A673 (cell line): Measurements from ENCODE around the gene VPS50. TPM values are rescaled to one million over a fixed set of nuclear protein-coding genes. Genes with fewer than 3 reads are reported as not detected.

Source experiments
- BruUV-seq: library from RNA; stranded (reverse); fragments of 400-500 nt; replicated peaks from 2 replicates; lab custom pipeline; 2021; lab: Mats Ljungman, UMichigan
- CTCF ChIA-PET: fragments of 300-600 bp; sonication (Branson Sonifier 250); formaldehyde crosslinking; loops from one replicate; lab custom pipeline; 2022; ENCODE audit warnings: antibody characterized with exemption; lab: Charles Lee
- POLR2A ChIA-PET: fragments of 300-600 bp; sonication (Branson Sonifier 250); formaldehyde crosslinking; loops from one replicate; lab custom pipeline; 2022; ENCODE audit warnings: antibody characterized with exemption; ENCODE audit not compliant: low non-redundant PET; lab: Charles Lee
- DNase-seq: peaks from one replicate; pipeline ENCODE4 v3.0.0-alpha.2; 2015; ENCODE audit warnings: low spot score
- H3K27ac ChIP-seq: fragments of 200-600 bp; sonication (generic); 2 replicates; pipeline ENCODE4 v1.5.1; 2016; ENCODE audit warnings: mixed run types, low read depth, mild to moderate bottlenecking, mixed read lengths, antibody characterized with exemption, low read length; ENCODE audit not compliant: poor library complexity, severe bottlenecking
- H3K27me3 ChIP-seq: fragments of 200-600 bp; sonication (generic); replicated peaks from 2 replicates; pipeline ENCODE4 v1.6.1; 2017; ENCODE audit warnings: mixed run types, low read depth, mild to moderate bottlenecking, mixed read lengths, antibody characterized with exemption, low read length; ENCODE audit not compliant: insufficient read depth, poor library complexity
- H3K36me3 ChIP-seq: fragments of 200-600 bp; sonication (generic); 2 replicates; pipeline ENCODE4 v1.6.1; 2016; ENCODE audit warnings: mixed run types, mild to moderate bottlenecking, mixed read lengths, antibody characterized with exemption, low read length; ENCODE audit not compliant: insufficient read depth, poor library complexity, severe bottlenecking
- H3K4me1 ChIP-seq: fragments of 200-600 bp; sonication (generic); 2 replicates; pipeline ENCODE4 v1.6.1; 2017; ENCODE audit warnings: mixed run types, mild to moderate bottlenecking, mixed read lengths, antibody characterized with exemption, low read length; ENCODE audit not compliant: insufficient read depth, poor library complexity, severe bottlenecking
- H3K4me3 ChIP-seq: fragments of 200-600 bp; sonication (generic); 2 replicates; pipeline ENCODE4 v1.5.1; 2016; ENCODE audit warnings: low read depth, mixed run types, mild to moderate bottlenecking, mixed read lengths, low read length; ENCODE audit not compliant: poor library complexity, severe bottlenecking
- H3K9me3 ChIP-seq: fragments of 200-600 bp; sonication (generic); 2 replicates; pipeline ENCODE4 v1.6.1; 2016; ENCODE audit warnings: mixed run types, low read depth, mild to moderate bottlenecking, mixed read lengths, antibody characterized with exemption, low read length; ENCODE audit not compliant: poor library complexity, severe bottlenecking
- CTCF ChIP-seq: fragments of 300-800, 200-600 bp; sonication (generic); conservative IDR thresholded peaks from 2 replicates; pipeline ENCODE4 v1.5.1; 2017; ENCODE audit warnings: low read depth, mild to moderate bottlenecking, antibody characterized with exemption, low read length, moderate library complexity, mixed read lengths
- EZH2 ChIP-seq: fragments of 200-600 bp; sonication (generic); IDR thresholded peaks from 2 replicates; pipeline ENCODE4 v1.6.1; 2017; ENCODE audit warnings: borderline replicate concordance, low read depth, mild to moderate bottlenecking, mixed read lengths, antibody characterized with exemption, low read length; ENCODE audit not compliant: poor library complexity, severe bottlenecking
- intact Hi-C: fragments of 100-400 bp; cut with micrococcal nuclease; formaldehyde crosslinking; loops from one replicate; pipeline ENCODE4 v1.10.0; 2022; ENCODE audit not compliant: unreplicated experiment
- total RNA-seq: library from RNA; stranded (reverse); gene quantifications from 2 replicates; pipeline ENCODE4 v1.2.3, GENCODE V29; 2021

The VPS50 gene
- total RNA-seq, 1 experiment from 2014 or later: 19.0 TPM

- intact Hi-C loops: no loop called here
- CTCF ChIA-PET: no interaction called here
- H3K36me3 ChIP-seq: no peaks in the 10 kb centered on the region
- no peak overlapping the region for H3K27ac ChIP-seq
- POLR2A ChIA-PET: no interaction called here
- TF ChIP-seq CTCF: no peak
- no peak for TF ChIP-seq EZH2
- no peak overlapping the region for H3K4me3 ChIP-seq
- BruUV-seq: no TSS peak
- no peak for DNase-seq
- H3K27me3 ChIP-seq: no peaks in the 10 kb centered on the region
- H3K4me1 ChIP-seq: no peaks in the 10 kb centered on the region
- no peaks in the 10 kb centered on the region for H3K9me3 ChIP-seq
Observed at GRCh38 chr7:93354815-93355214, 122.6 kb downstream of the VPS50 start.

- CTCF ChIA-PET: no interaction called here
- H3K36me3 ChIP-seq: no peaks in the 10 kb centered on the region
- no peaks in the 10 kb centered on the region for H3K4me1 ChIP-seq
- H3K9me3 ChIP-seq: no peaks in the 10 kb centered on the region
- TF ChIP-seq EZH2 (no peak), CTCF (no peak)
- no peak overlapping the region for H3K4me3 ChIP-seq
- no TSS peak for BruUV-seq
- H3K27ac ChIP-seq: no peak overlapping the region
- POLR2A ChIA-PET: no interaction called here
- no peaks in the 10 kb centered on the region for H3K27me3 ChIP-seq
- intact Hi-C loops: no loop called here
- no peak for DNase-seq
Observed at GRCh38 chr7:93359520-93360198, 127.5 kb downstream of the VPS50 start.

GRCh38 chr7:93361853-93362252 is 129.7 kb downstream of the VPS50 start:
- intact Hi-C loops: no loop called here
- POLR2A ChIA-PET: no interaction called here
- DNase-seq: no peak
- Histone ChIP-seq H3K4me1 (no peaks in the 10 kb centered on the region), H3K9me3 (no peaks in the 10 kb centered on the region), H3K27me3 (no peaks in the 10 kb centered on the region), H3K36me3 (no peaks in the 10 kb centered on the region), H3K27ac (no peak overlapping the region), H3K4me3 (no peak overlapping the region)
- BruUV-seq: no TSS peak
- no peak for TF ChIP-seq EZH2
- TF ChIP-seq CTCF: no peak
- CTCF ChIA-PET: no interaction called here
